ENCODE measurements around the gene ANKS1B. TPM values are rescaled to one million over a fixed set of nuclear protein-coding genes. Genes with fewer than 3 reads are reported as not detected.
A peak's percentile ranks its signal among the peaks of the same experiment; 100 is the strongest.
"Not testable (repeated sequence)": the region's sequence is repeated elsewhere in the genome, so short reads cannot be mapped to it uniquely, and the experiment has no call there.

The ANKS1B gene
- polyA plus RNA-seq, 4 donors = 3.6 to 4.8 (median 4.0) TPM

- DNase-seq (ENCODE audit: low read depth in 4 of 4, low spot score in 2 of 4) = no peak
Measured at GRCh38 chr12:99392091-99392850, 592.5 kb downstream of the ANKS1B start.

GRCh38 chr12:99390707-99391106 lies 594.0 kb downstream of the ANKS1B start:
- no peak for DNase-seq (ENCODE audit: low read depth in 4 of 4, low spot score in 2 of 4)

GRCh38 chr12:99389751-99390150 lies 595.0 kb downstream of the ANKS1B start:
- DNase-seq (ENCODE audit: low read depth in 4 of 4, low spot score in 2 of 4) = no peak

- DNase-seq (ENCODE audit: low read depth in 4 of 4, low spot score in 2 of 4) = no peak
Measured at GRCh38 chr12:99388671-99389195, 596.0 kb downstream of the ANKS1B start.

- no peak for DNase-seq (ENCODE audit: low read depth in 4 of 4, low spot score in 2 of 4)
Measured at GRCh38 chr12:99387661-99388060, 597.1 kb downstream of the ANKS1B start.

GRCh38 chr12:99386907-99387306 lies 597.8 kb downstream of the ANKS1B start:
- no peak for DNase-seq (ENCODE audit: low read depth in 4 of 4, low spot score in 2 of 4)

- DNase-seq (ENCODE audit: low read depth in 4 of 4, low spot score in 2 of 4) = no peak
Measured at GRCh38 chr12:99383258-99383657, 601.5 kb downstream of the ANKS1B start.

- DNase-seq (ENCODE audit: low read depth in 4 of 4, low spot score in 2 of 4) = no peak
Measured at GRCh38 chr12:99381992-99382391, 602.7 kb downstream of the ANKS1B start.

GRCh38 chr12:99380701-99381100 lies 604.0 kb downstream of the ANKS1B start:
- no peak for DNase-seq (ENCODE audit: low read depth in 4 of 4, low spot score in 2 of 4)

- DNase-seq (ENCODE audit: low read depth in 4 of 4, low spot score in 2 of 4) = no peak
Measured at GRCh38 chr12:99374023-99374422, 610.7 kb downstream of the ANKS1B start.

- no peak for DNase-seq (ENCODE audit: low read depth in 4 of 4, low spot score in 2 of 4)
Measured at GRCh38 chr12:99372257-99372920, 612.3 kb downstream of the ANKS1B start.

- peak in 2 of 4 donors; percentile 29 to 39 for DNase-seq (ENCODE audit: low read depth in 4 of 4, low spot score in 2 of 4)
Measured at GRCh38 chr12:99370421-99371138, 614.2 kb downstream of the ANKS1B start.

- no peak for DNase-seq (ENCODE audit: low read depth in 4 of 4, low spot score in 2 of 4)
Measured at GRCh38 chr12:99367181-99367580, 617.6 kb downstream of the ANKS1B start.

- no peak for DNase-seq (ENCODE audit: low read depth in 4 of 4, low spot score in 2 of 4)
Measured at GRCh38 chr12:99352269-99352668, 632.5 kb downstream of the ANKS1B start.

GRCh38 chr12:99343960-99344359 lies 640.8 kb downstream of the ANKS1B start:
- no peak for DNase-seq (ENCODE audit: low read depth in 4 of 4, low spot score in 2 of 4)

- no peak for DNase-seq (ENCODE audit: low read depth in 4 of 4, low spot score in 2 of 4)
Measured at GRCh38 chr12:99339663-99340062, 645.1 kb downstream of the ANKS1B start.

GRCh38 chr12:99334285-99335056 lies 650.3 kb downstream of the ANKS1B start:
- no peak for DNase-seq (ENCODE audit: low read depth in 4 of 4, low spot score in 2 of 4)

GRCh38 chr12:99332936-99333591 lies 651.7 kb downstream of the ANKS1B start:
- no peak for DNase-seq (ENCODE audit: low read depth in 4 of 4, low spot score in 2 of 4)

- no peak for DNase-seq (ENCODE audit: low read depth in 4 of 4, low spot score in 2 of 4)
Measured at GRCh38 chr12:99330216-99330615, 654.5 kb downstream of the ANKS1B start.

GRCh38 chr12:99321210-99321609 lies 663.5 kb downstream of the ANKS1B start:
- DNase-seq (ENCODE audit: low read depth in 4 of 4, low spot score in 2 of 4) = not testable (repeated sequence)

All from left renal cortex interstitium (tissue), 4 donors.